K562 (cell line): ENCODE data around the gene ZNF514. TPM values are rescaled to one million over a fixed set of nuclear protein-coding genes. Genes with fewer than 3 reads are reported as not detected.

Experiments
- ATAC-seq: fragments of 200-7000 bp; cut with Tn5 transposase; 3 replicates; pipeline ENCODE4 v1.9.1; 2020; ENCODE audit warnings: moderate library complexity
- BruUV-seq: library from RNA; stranded (reverse); fragments of 400-500 nt; replicated peaks from 2 replicates; lab custom pipeline; 2021; lab: Mats Ljungman, UMichigan
- CTCF ChIA-PET: fragments of 300-600 bp; formaldehyde crosslinking; extraction: SDS; loops from one replicate; lab custom pipeline; 2021; ENCODE audit warnings: low intra/inter-chr PET ratio; lab: Yijun Ruan, JAX
- POLR2A ChIA-PET: fragments of 300-600, 350-650 bp; sonication (Branson Sonifier 250); formaldehyde crosslinking; extraction: SDS; loops from one replicate; lab custom pipeline; 2021; ENCODE audit warnings: antibody characterized with exemption, inconsistent platforms; lab: Yijun Ruan, JAX
- DNase-seq, 4 experiments: peaks; one replicate each; pipeline versions ENCODE4 v3.0.0 to v3.0.0-alpha.2; 2011 to 2018; ENCODE audit warnings: low spot score in 3 of 4, mixed read lengths in 3 of 4; ENCODE audit errors: extremely low read depth in 1 of 4
- FAIRE-seq: peaks from 2 replicates; lab custom pipeline; 2011; peaks lifted over from hg19 to GRCh38; lab: Jason Lieb, UNC
- H2AFZ ChIP-seq: 2 replicates; pipeline ENCODE4 v1.6.0; 2011; ENCODE audit warnings: low read depth, low read length, control low read depth, inconsistent platforms
- H3K27ac ChIP-seq: fragments of 200-600 bp; 3 replicates; pipeline ENCODE4 v1.8.0; 2011; ENCODE audit warnings: low read depth, mild to moderate bottlenecking, control low read depth, inconsistent platforms, low read length, moderate library complexity, mixed read lengths; ENCODE audit errors: extremely low read depth
- H3K27me3 ChIP-seq, 2 experiments: fragments of 300-600 bp in 1 of 2; 2 replicates in 1 of 2; 3 replicates in 1 of 2; pipeline versions ENCODE4 v1.6.0 to v1.8.0; 2011; ENCODE audit warnings: inconsistent platforms in 2 of 2, low read length in 2 of 2, mild to moderate bottlenecking in 1 of 2, mixed read lengths in 1 of 2, moderate library complexity in 1 of 2; ENCODE audit not compliant: control insufficient read depth in 2 of 2, insufficient read depth in 2 of 2
- H3K36me3 ChIP-seq: fragments of 300-600 bp; 3 replicates; pipeline ENCODE4 v1.8.0; 2011; ENCODE audit warnings: mild to moderate bottlenecking, low read length, inconsistent platforms; ENCODE audit not compliant: control insufficient read depth, insufficient read depth
- H3K4me1 ChIP-seq, 2 experiments: fragments of 200-600 bp in 1 of 2; replicated peaks in 1 of 2; 2 replicates in 1 of 2; 3 replicates in 1 of 2; pipeline versions ENCODE4 v1.5.1 to v1.8.0; 2011; ENCODE audit warnings: inconsistent platforms in 2 of 2, low read length in 2 of 2, mild to moderate bottlenecking in 1 of 2, mixed read lengths in 1 of 2, moderate library complexity in 1 of 2; ENCODE audit not compliant: control insufficient read depth in 2 of 2, insufficient read depth in 2 of 2
- H3K4me2 ChIP-seq: 2 replicates; pipeline ENCODE4 v1.6.1; 2011; ENCODE audit warnings: low read length, control low read depth, inconsistent platforms, mixed read lengths; ENCODE audit not compliant: insufficient read depth
- H3K4me3 ChIP-seq: fragments of 200-600 bp; sonication (generic), shearing (Covaris generic); 2 replicates; pipeline ENCODE4 v1.5.1; 2016; ENCODE audit warnings: control low read depth, inconsistent platforms
- H3K79me2 ChIP-seq: fragments of 200-600 bp; 3 replicates; pipeline ENCODE4 v1.8.0; 2011; ENCODE audit warnings: low read length, inconsistent platforms; ENCODE audit not compliant: control insufficient read depth, insufficient read depth
- H3K9ac ChIP-seq, 2 experiments: 2 replicates each; pipeline versions ENCODE4 v1.6.0 to v1.6.1; 2011; ENCODE audit warnings: low read depth in 2 of 2, low read length in 2 of 2, control low read depth in 1 of 2, inconsistent platforms in 1 of 2, mild to moderate bottlenecking in 1 of 2, mixed read lengths in 1 of 2; ENCODE audit not compliant: insufficient read depth in 1 of 2
- H3K9me1 ChIP-seq: one replicate; pipeline ENCODE4 v1.6.0; 2011; ENCODE audit warnings: inconsistent platforms, mild to moderate bottlenecking, low read length, moderate library complexity; ENCODE audit not compliant: control insufficient read depth, insufficient read depth
- H3K9me3 ChIP-seq: replicated peaks from 2 replicates; pipeline ENCODE4 v1.5.1; 2011; ENCODE audit warnings: low read depth, low read length, inconsistent platforms; ENCODE audit not compliant: control insufficient read depth, insufficient read depth
- H4K20me1 ChIP-seq: replicated peaks from 2 replicates; pipeline ENCODE4 v1.6.1; 2011; ENCODE audit warnings: low read length, inconsistent platforms, mixed read lengths; ENCODE audit not compliant: control insufficient read depth, insufficient read depth
- BRCA1 ChIP-seq, 2 experiments: fragments of 450-650 bp in 1 of 2; sonication (generic) in 1 of 2; formaldehyde crosslinking in 1 of 2; IDR thresholded peaks; 2 replicates each; pipeline versions ENCODE4 v1.5.0 to v1.6.1; 2017 to 2020; ENCODE audit warnings: mild to moderate bottlenecking in 1 of 2, missing genetic modification reagents in 1 of 2
- E2F4 ChIP-seq: sonication (generic); formaldehyde crosslinking; IDR thresholded peaks from 2 replicates; pipeline ENCODE4 v1.8.0; 2022; ENCODE audit warnings: mild to moderate bottlenecking, low read depth, missing genetic modification reagents
- EGR1 ChIP-seq: fragments of 450-650 bp; conservative IDR thresholded peaks from 2 replicates; pipeline ENCODE4 v1.6.1; 2017; ENCODE audit warnings: mild to moderate bottlenecking
- MTA1 ChIP-seq: fragments of 450-650 bp; IDR thresholded peaks from 2 replicates; pipeline ENCODE4 v1.6.1; 2017; ENCODE audit warnings: borderline replicate concordance
- NCOR1 ChIP-seq: fragments of 450-650 bp; IDR thresholded peaks from 2 replicates; pipeline ENCODE4 v1.6.1; 2016; ENCODE audit warnings: mild to moderate bottlenecking, moderate library complexity
- NELFE ChIP-seq: IDR thresholded peaks from 2 replicates; pipeline ENCODE4 v1.6.1; 2011; ENCODE audit warnings: mild to moderate bottlenecking; ENCODE audit not compliant: insufficient read depth, insufficient read length
- RERE ChIP-seq: sonication (generic); formaldehyde crosslinking; IDR thresholded peaks from 2 replicates; pipeline ENCODE4 v1.8.0; 2023; ENCODE audit warnings: missing genetic modification reagents, mild to moderate bottlenecking, borderline replicate concordance
- TAF9B ChIP-seq: fragments of 450-650 bp; IDR thresholded peaks from 2 replicates; pipeline ENCODE4 v1.6.1; 2018; ENCODE audit warnings: mild to moderate bottlenecking; ENCODE audit not compliant: partially characterized antibody
- THRB ChIP-seq: fragments of 450-650 bp; formaldehyde crosslinking; conservative IDR thresholded peaks from 2 replicates; pipeline ENCODE4 v1.4.0; 2022; ENCODE audit warnings: mild to moderate bottlenecking, missing genetic modification characterization
- ZNF134 ChIP-seq: fragments of 250-450 bp; sonication (Bioruptor Pico); conservative IDR thresholded peaks from 2 replicates; pipeline ENCODE4 v1.4.0; 2020
- WGBS: fragments of 100-300 bp; shearing (Covaris generic); methylation state at CpG from one replicate; pipeline ENCODE4 v1.1.6; 2016; ENCODE audit warnings: low coverage, mixed read lengths; ENCODE audit not compliant: insufficient coverage; ENCODE audit errors: missing lambda C conversion rate; 5-methylcytosine and 5-hydroxymethylcytosine counted together
- in situ Hi-C: fragments of 300-500 bp; cut with MboI; formaldehyde crosslinking; loops from 4 replicates; pipeline ENCODE4 v1.15.0; 2018; ENCODE audit warnings: inconsistent platforms, mixed read lengths
- intact Hi-C: fragments of 100-400 bp; cut with micrococcal nuclease; formaldehyde crosslinking; loops from 2 replicates; pipeline ENCODE4 v1.14.2; 2022
- polyA plus RNA-seq, 8 experiments: library from polyadenylated mRNA; depleted of rRNA in 4 of 8; stranded (reverse) in 5 of 8; unstranded in 3 of 8; fragments of >200 nt; fragmentation: Nextera tagmentation in 2 of 8; fragmentation: Illumina TruSeq in 1 of 8; extraction: Ambion mirVana in 2 of 8; extraction: Trizol in 1 of 8; gene quantifications; 2 replicates each; pipeline versions ENCODE4 v1.2.1 to v1.2.3, GENCODE V29; 2011 to 2014; ENCODE audit warnings: inconsistent platforms in 1 of 8, missing spikeins in 1 of 8
- total RNA-seq, 7 experiments: library from RNA; depleted of rRNA in 6 of 7; stranded (reverse); fragments of >200 nt in 6 of 7; fragmentation: Illumina TruSeq in 2 of 7; extraction: Trizol in 2 of 7; gene quantifications; 2 replicates each; pipeline versions ENCODE4 v1.2.1 to v1.2.3, GENCODE V29; 2011 to 2021; ENCODE audit warnings: low replicate concordance in 1 of 7

ZNF514 gene
- total and polyA plus RNA-seq, 9 of the 15 experiments (the other 6 are each of a cell fraction or from before 2014, with no cell fraction given) = 7.5 to 17.7 (median 11.4) TPM

- POLR2A ChIA-PET = no interaction called here
- CTCF ChIA-PET = no interaction called here
- WGBS = 2% methylated on average over 4 of the region's 4 CpGs
Measured at GRCh38 chr2:95203911-95204310, 44.3 kb upstream of the ZNF514 start.

More at GRCh38 chr2:95203911-95204310, 44.3 kb upstream of the ZNF514 start:
- ATAC-seq (no peak), DNase-seq (no peak), FAIRE-seq (no peak)
- Histone ChIP-seq H3K4me3 (no peak overlapping the region), H3K27me3 (peaks cover 0 to 15% of the 10 kb centered on the region in 2 experiments; a peak in 2 of 5 replicates), H3K79me2 (no peaks in the 10 kb centered on the region), H3K9me1 (no peaks in the 10 kb centered on the region), H3K36me3 (no peaks in the 10 kb centered on the region), H3K4me2 (no peak overlapping the region), H3K4me1 (peaks cover 0 to 10% of the 10 kb centered on the region in 2 experiments; a peak in 2 of 5 replicates), H3K9me3 (no peaks in the 10 kb centered on the region), H2AFZ (no peak overlapping the region), H3K27ac (no peak overlapping the region), H4K20me1 (no peaks in the 10 kb centered on the region), H3K9ac (no peak overlapping the region)
- TF ChIP-seq NCOR1 (no peak), TAF9B (no peak), THRB (CRISPR knock-in tag) (no peak), RERE (CRISPR knock-in tag) (no peak), EGR1 (no peak), ZNF134 (CRISPR knock-in tag) (no peak), NELFE (no peak), E2F4 (CRISPR knock-in tag) (no peak), MTA1 (no peak), BRCA1 (IDR thresholded peaks at IDR 0.05) (no peak), BRCA1 (CRISPR knock-in tag; IDR thresholded peaks at IDR 0.05) (no peak)
- in situ Hi-C loops = no loop called here
- intact Hi-C loops = no loop called here
- BruUV-seq = no TSS peak
